Stimulated activated CD4-positive, alpha-beta T cell treated with anti-CD3 and anti-CD28 coated beads, Interleukin-1b, Interleukin-23, amount 100 ng/mL, for 24 hours (primary cell): ENCODE data around the gene KIF9.
"Not testable (repeated sequence)": the region's sequence is repeated elsewhere in the genome, so short reads cannot be mapped to it uniquely, and the experiment has no call there.

Source experiments
- DNase-seq, 4 experiments: peaks; one replicate each; pipeline ENCODE4 v3.0.0-alpha.2; 2020; ENCODE audit warnings: low read depth in 4 of 4, low spot score in 1 of 4

The KIF9 gene

GRCh38 chr3:47193871-47194859 lies 88.4 kb downstream of the KIF9 start:
- DNase-seq = no peak

- no peak for DNase-seq
Measured at GRCh38 chr3:47186285-47186684, 96.3 kb downstream of the KIF9 start.

GRCh38 chr3:47181685-47182084 lies 100.9 kb downstream of the KIF9 start:
- not testable (repeated sequence) for DNase-seq

DNA sequence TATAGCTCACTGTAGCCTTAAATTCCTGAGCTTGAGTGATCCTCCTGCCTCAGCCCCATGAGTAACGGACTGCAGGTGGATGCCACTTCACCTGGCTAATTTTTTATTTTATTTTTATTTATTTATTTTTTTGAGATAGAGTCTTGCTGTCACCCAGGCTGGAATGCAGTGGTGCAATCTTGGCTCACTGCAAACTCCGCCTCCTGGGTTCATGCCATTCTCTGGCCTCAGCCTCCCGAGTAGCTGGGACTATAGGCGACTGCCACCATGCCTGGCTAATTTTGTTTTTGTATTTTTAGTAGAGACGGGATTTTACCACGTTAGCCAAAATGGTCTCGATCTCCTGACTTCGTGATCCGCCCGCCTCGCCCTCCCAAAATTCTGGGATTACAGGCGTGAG lies 102.6 kb downstream of the KIF9 start:
- DNase-seq = not testable (repeated sequence)
